ENCODE results near the gene GOLM1. TPM values are rescaled to one million over a fixed set of nuclear protein-coding genes. Genes with fewer than 3 reads are reported as not detected.

Gene GOLM1
- total and polyA plus RNA-seq, 2 of the 13 experiments (the other 11 are each of a cell fraction or from before 2014, with no cell fraction given): 0.20 to 0.30 TPM

- intact Hi-C loops (cut with micrococcal nuclease; ENCODE audit: unreplicated experiment) (no loop called here), in situ Hi-C loops (cut with HindIII; ENCODE audit: extremely low pct_ligation_motif_present, low pct_unique_long_range_greater_than_20kb) (no loop called here)
- POLR2A ChIA-PET: interaction anchor here (0.6 kb wide), 1 partner anchor 16 kb away, joined by 3 read pairs; no protein-coding TSS in a partner anchor
- Histone ChIP-seq H3K4me1 (ENCODE audit: insufficient read depth, low read length) (peaks cover 12% of the 10 kb centered on the region), H3K9ac (ENCODE audit: insufficient read depth, low read depth, low read length) (no peak overlapping the region), H3K27ac (ENCODE audit: extremely low read length, insufficient read depth, low read length) (no peak overlapping the region), H3K4me2 (ENCODE audit: low read depth, low read length) (no peak overlapping the region), H3K79me2 (ENCODE audit: insufficient read depth, low read length) (no peaks in the 10 kb centered on the region), H3K27me3 (ENCODE audit: control insufficient read depth in 1 of 2, insufficient read depth in 2 of 2, low read length in 2 of 2) (peaks cover 5 to 30% of the 10 kb centered on the region in 2 experiments; a peak in 4 of 5 replicates), H2AFZ (ENCODE audit: low read length) (no peak overlapping the region), H3K9me3 (ENCODE audit: low read length) (no peaks in the 10 kb centered on the region), H3K36me3 (replicated peaks in 1 of 2; ENCODE audit: control insufficient read depth in 1 of 2, insufficient read depth in 2 of 2, low read length in 2 of 2) (no peaks in the 10 kb centered on the region), H3K4me3 (replicated peaks in 1 of 3; ENCODE audit: insufficient read depth in 1 of 3, low read depth in 2 of 3, low read length in 3 of 3) (no peak overlapping the region), H4K20me1 (ENCODE audit: insufficient read depth, low read length) (no peaks in the 10 kb centered on the region)
- BruUV-seq (replicated peaks): no TSS peak
- CTCF ChIA-PET (ENCODE audit: low intra/inter-chr PET ratio, low total read pairs): no interaction called here
- FAIRE-seq: no peak
- ATAC-seq: peak; percentile 93
- 0% methylated on average over 5 of the region's 11 CpGs for WGBS (ENCODE audit: low lambda C conversion rate)
- DNase-seq (ENCODE audit: low spot score): peak; percentile 79
- TF ChIP-seq, protein P1, sequence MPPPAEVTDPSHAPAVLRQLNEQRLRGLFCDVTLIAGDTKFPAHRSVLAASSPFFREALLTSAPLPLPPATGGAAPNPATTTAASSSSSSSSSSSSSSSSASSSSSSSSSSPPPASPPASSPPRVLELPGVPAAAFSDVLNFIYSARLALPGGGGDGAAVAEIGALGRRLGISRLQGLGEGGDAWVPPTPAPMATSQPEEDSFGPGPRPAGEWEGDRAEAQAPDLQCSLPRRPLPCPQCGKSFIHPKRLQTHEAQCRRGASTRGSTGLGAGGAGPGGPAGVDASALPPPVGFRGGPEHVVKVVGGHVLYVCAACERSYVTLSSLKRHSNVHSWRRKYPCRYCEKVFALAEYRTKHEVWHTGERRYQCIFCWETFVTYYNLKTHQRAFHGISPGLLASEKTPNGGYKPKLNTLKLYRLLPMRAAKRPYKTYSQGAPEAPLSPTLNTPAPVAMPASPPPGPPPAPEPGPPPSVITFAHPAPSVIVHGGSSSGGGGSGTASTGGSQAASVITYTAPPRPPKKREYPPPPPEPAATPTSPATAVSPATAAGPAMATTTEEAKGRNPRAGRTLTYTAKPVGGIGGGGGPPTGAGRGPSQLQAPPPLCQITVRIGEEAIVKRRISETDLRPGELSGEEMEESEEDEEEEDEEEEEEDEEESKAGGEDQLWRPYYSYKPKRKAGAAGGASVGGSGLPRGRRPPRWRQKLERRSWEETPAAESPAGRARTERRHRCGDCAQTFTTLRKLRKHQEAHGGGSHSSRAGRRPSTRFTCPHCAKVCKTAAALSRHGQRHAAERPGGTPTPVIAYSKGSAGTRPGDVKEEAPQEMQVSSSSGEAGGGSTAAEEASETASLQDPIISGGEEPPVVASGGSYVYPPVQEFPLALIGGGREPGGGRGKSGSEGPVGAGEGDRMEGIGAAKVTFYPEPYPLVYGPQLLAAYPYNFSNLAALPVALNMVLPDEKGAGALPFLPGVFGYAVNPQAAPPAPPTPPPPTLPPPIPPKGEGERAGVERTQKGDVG (CRISPR knock-in tag; IDR thresholded peaks at IDR 0.05; ENCODE audit: borderline replicate concordance): no peak
- TF ChIP-seq ZMAT5 (CRISPR knock-in tag; IDR thresholded peaks at IDR 0.05; ENCODE audit: borderline replicate concordance, low read depth) (no peak), RXRA (CRISPR knock-in tag; IDR thresholded peaks at IDR 0.05) (peak; percentile 27; the same call in 1 of the 2 replicates), EP300 (IDR thresholded peaks at IDR 0.05; ENCODE audit: low read depth in 2 of 2, low read length in 2 of 2) (no peak), EP300 (CRISPR knock-in tag; IDR thresholded peaks at IDR 0.05; ENCODE audit: borderline replicate concordance) (0 out of 2 replicates have a peak, but pooled peaks have one; percentile 21), ZNF232 (CRISPR knock-in tag; IDR thresholded peaks at IDR 0.05; ENCODE audit: borderline replicate concordance) (no peak), TCF7 (IDR thresholded peaks at IDR 0.05; ENCODE audit: low read depth) (no peak), TCF12 (IDR thresholded peaks at IDR 0.05) (no peak), TCF12 (CRISPR knock-in tag; IDR thresholded peaks at IDR 0.05) (no peak), DMAP1 (CRISPR knock-in tag; IDR thresholded peaks at IDR 0.05) (no peak), NFRKB (IDR thresholded peaks at IDR 0.05) (no peak), ZNF549 (CRISPR knock-in tag; IDR thresholded peaks at IDR 0.05) (no peak), USF2 (IDR thresholded peaks at IDR 0.05; ENCODE audit: low read depth, low read length) (no peak), USF2 (CRISPR knock-in tag; IDR thresholded peaks at IDR 0.05; ENCODE audit: borderline replicate concordance) (no peak), HCFC1 (IDR thresholded peaks at IDR 0.05; ENCODE audit: low read depth, low read length) (no peak), ZNF235 (CRISPR knock-in tag; IDR thresholded peaks at IDR 0.05; ENCODE audit: borderline replicate concordance) (no peak)
- TF ChIP-seq, protein P2, sequence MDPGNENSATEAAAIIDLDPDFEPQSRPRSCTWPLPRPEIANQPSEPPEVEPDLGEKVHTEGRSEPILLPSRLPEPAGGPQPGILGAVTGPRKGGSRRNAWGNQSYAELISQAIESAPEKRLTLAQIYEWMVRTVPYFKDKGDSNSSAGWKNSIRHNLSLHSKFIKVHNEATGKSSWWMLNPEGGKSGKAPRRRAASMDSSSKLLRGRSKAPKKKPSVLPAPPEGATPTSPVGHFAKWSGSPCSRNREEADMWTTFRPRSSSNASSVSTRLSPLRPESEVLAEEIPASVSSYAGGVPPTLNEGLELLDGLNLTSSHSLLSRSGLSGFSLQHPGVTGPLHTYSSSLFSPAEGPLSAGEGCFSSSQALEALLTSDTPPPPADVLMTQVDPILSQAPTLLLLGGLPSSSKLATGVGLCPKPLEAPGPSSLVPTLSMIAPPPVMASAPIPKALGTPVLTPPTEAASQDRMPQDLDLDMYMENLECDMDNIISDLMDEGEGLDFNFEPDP (CRISPR knock-in tag; conservative IDR thresholded peaks at IDR 0.05): no peak
Measured at GRCh38 chr9:86126998-86127972, 27.9 kb upstream of the GOLM1 start.
